GM12878 (cell line): ENCODE results near the gene PSMC6. TPM values are rescaled to one million over a fixed set of nuclear protein-coding genes. Genes with fewer than 3 reads are reported as not detected.
A peak's percentile ranks its signal among the peaks of the same experiment; 100 is the strongest.

ENCODE experiments used
- ATAC-seq: fragments of 200-7000 bp; cut with Tn5 transposase; 3 replicates; pipeline ENCODE4 v1.9.1; 2020; ENCODE audit warnings: mild to moderate bottlenecking, moderate library complexity
- BruUV-seq: library from RNA; stranded (reverse); fragments of 400-500 nt; replicated peaks from 2 replicates; lab custom pipeline; 2021; lab: Mats Ljungman, UMichigan
- CTCF ChIA-PET: fragments of 300-600 bp; sonication (Branson Sonifier 250); formaldehyde crosslinking; extraction: SDS; loops from one replicate; lab custom pipeline; 2021; ENCODE audit warnings: inconsistent platforms; lab: Yijun Ruan, JAX
- POLR2A ChIA-PET: fragments of 350-600 bp; formaldehyde crosslinking; extraction: SDS; loops from one replicate; lab custom pipeline; 2021; ENCODE audit warnings: inconsistent platforms; lab: Charles Lee
- RAD21 ChIA-PET: fragments of 300-600 bp; sonication (Branson Sonifier 250); formaldehyde crosslinking; loops from one replicate; lab custom pipeline; 2023; ENCODE audit warnings: antibody characterized with exemption; ENCODE audit not compliant: unreplicated experiment; lab: Charles Lee
- SMC1A ChIA-PET: fragments of 300-600 bp; sonication (Branson Sonifier 250); formaldehyde crosslinking; loops from one replicate; lab custom pipeline; 2023; ENCODE audit not compliant: unreplicated experiment, uncharacterized antibody; lab: Charles Lee
- DNase-seq: peaks from one replicate; pipeline ENCODE4 v3.0.0-alpha.2; 2011; ENCODE audit warnings: low read depth, low spot score
- FAIRE-seq: peaks from 3 replicates; lab custom pipeline; 2011; peaks lifted over from hg19 to GRCh38; lab: Jason Lieb, UNC
- H2AFZ ChIP-seq: 2 replicates; pipeline ENCODE4 v1.6.0; 2011; ENCODE audit warnings: low read depth, low read length, control low read depth; ENCODE audit not compliant: control insufficient read depth
- H3K27ac ChIP-seq: 2 replicates; pipeline ENCODE4 v1.5.1; 2011; ENCODE audit warnings: control low read depth; ENCODE audit not compliant: control insufficient read depth, insufficient read depth
- H3K27me3 ChIP-seq, 2 experiments: replicated peaks in 1 of 2; 2 replicates each; pipeline versions ENCODE4 v1.6.0 to v1.6.1; 2011; ENCODE audit warnings: low read length in 1 of 2; ENCODE audit not compliant: control insufficient read depth in 2 of 2, insufficient read depth in 2 of 2
- H3K36me3 ChIP-seq, 2 experiments: 2 replicates each; pipeline ENCODE4 v1.5.1; 2011; ENCODE audit warnings: low read length in 1 of 2; ENCODE audit not compliant: control insufficient read depth in 2 of 2, insufficient read depth in 2 of 2
- H3K4me1 ChIP-seq: 2 replicates; pipeline ENCODE4 v1.6.1; 2011; ENCODE audit warnings: mild to moderate bottlenecking, low read length, moderate library complexity, mixed read lengths; ENCODE audit not compliant: control insufficient read depth, insufficient read depth
- H3K4me2 ChIP-seq: 2 replicates; pipeline ENCODE4 v1.6.0; 2011; ENCODE audit warnings: control low read depth; ENCODE audit not compliant: control insufficient read depth, insufficient read depth
- H3K4me3 ChIP-seq: fragments of 200-600 bp; sonication (generic); 2 replicates; pipeline ENCODE4 v1.5.1; 2016
- H3K79me2 ChIP-seq: 2 replicates; pipeline ENCODE4 v1.6.0; 2011; ENCODE audit warnings: low read length; ENCODE audit not compliant: control insufficient read depth, insufficient read depth
- H3K9ac ChIP-seq: 2 replicates; pipeline ENCODE4 v1.8.0; 2011; ENCODE audit warnings: low read length, control low read depth, mixed read lengths; ENCODE audit not compliant: control insufficient read depth, insufficient read depth
- H3K9me3 ChIP-seq: replicated peaks from 3 replicates; pipeline ENCODE4 v1.5.1; 2011; ENCODE audit warnings: mild to moderate bottlenecking, low read length; ENCODE audit not compliant: control insufficient read depth, insufficient read depth
- H4K20me1 ChIP-seq: 2 replicates; pipeline ENCODE4 v1.6.0; 2011; ENCODE audit not compliant: control insufficient read depth, insufficient read depth
- BCL3 ChIP-seq: IDR thresholded peaks from 2 replicates; pipeline ENCODE4 v1.6.1; 2011; ENCODE audit warnings: borderline replicate concordance, low read depth, mild to moderate bottlenecking, moderate library complexity, low read length; ENCODE audit not compliant: insufficient read depth, poor library complexity, severe bottlenecking
- CHD2 ChIP-seq: IDR thresholded peaks from 2 replicates; pipeline ENCODE4 v1.6.1; 2011; ENCODE audit warnings: low read depth, low read length, improper control_type of control experiment, borderline replicate concordance
- CREB1 ChIP-seq: IDR thresholded peaks from 2 replicates; pipeline ENCODE4 v1.6.1; 2012; ENCODE audit warnings: low read depth, mild to moderate bottlenecking, inconsistent platforms
- EGR1 ChIP-seq, 2 experiments: IDR thresholded peaks; 1 replicate in 1 of 2; 2 replicates in 1 of 2; pipeline ENCODE4 v1.6.1; 2011 to 2012; ENCODE audit warnings: low read depth in 2 of 2, low read length in 2 of 2, borderline replicate concordance in 1 of 2, mild to moderate bottlenecking in 1 of 2, moderate library complexity in 1 of 2
- HDGF ChIP-seq: fragments of 450-650 bp; IDR thresholded peaks from 2 replicates; pipeline ENCODE4 v1.6.1; 2016; ENCODE audit warnings: antibody characterized with exemption
- IKZF1 ChIP-seq: fragments of 450-650 bp; conservative IDR thresholded peaks from 2 replicates; pipeline ENCODE4 v1.6.1; 2017; ENCODE audit warnings: antibody characterized with exemption, mild to moderate bottlenecking
- MXI1 ChIP-seq: fragments of 150-350 bp; IDR thresholded peaks from 2 replicates; pipeline ENCODE4 v1.6.1; 2011; ENCODE audit warnings: low read depth, mild to moderate bottlenecking, inconsistent platforms, low read length, improper control_type of control experiment
- NBN ChIP-seq: fragments of 450-650 bp; IDR thresholded peaks from 2 replicates; pipeline ENCODE4 v1.6.1; 2016
- NFYB ChIP-seq: IDR thresholded peaks from 2 replicates; pipeline ENCODE4 v1.6.1; 2011; ENCODE audit warnings: low read depth, mild to moderate bottlenecking, low read length, improper control_type of control experiment, moderate library complexity; ENCODE audit not compliant: insufficient read depth
- NKRF ChIP-seq: fragments of 450-650 bp; conservative IDR thresholded peaks from 2 replicates; pipeline ENCODE4 v1.6.1; 2017; ENCODE audit warnings: mild to moderate bottlenecking, moderate library complexity
- PKNOX1 ChIP-seq: fragments of 450-650 bp; IDR thresholded peaks from 2 replicates; pipeline ENCODE4 v1.6.1; 2016; ENCODE audit warnings: mild to moderate bottlenecking
- POU2F2 ChIP-seq: IDR thresholded peaks from 3 replicates; pipeline ENCODE4 v1.6.1; 2011; ENCODE audit warnings: low read depth, mild to moderate bottlenecking, low read length, borderline replicate concordance
- RUNX3 ChIP-seq: IDR thresholded peaks from 2 replicates; pipeline ENCODE4 v1.6.1; 2012; ENCODE audit warnings: low read length, inconsistent platforms
- SRF ChIP-seq, 2 experiments: IDR thresholded peaks; 2 replicates each; pipeline ENCODE4 v1.6.1; 2011; ENCODE audit warnings: low read depth in 2 of 2, low read length in 2 of 2, mild to moderate bottlenecking in 1 of 2, moderate library complexity in 1 of 2
- TAF1 ChIP-seq: IDR thresholded peaks from 2 replicates; pipeline ENCODE4 v1.6.1; 2011; ENCODE audit warnings: mild to moderate bottlenecking, low read depth, low read length, borderline replicate concordance
- TCF3 ChIP-seq: IDR thresholded peaks from 2 replicates; pipeline ENCODE4 v1.6.1; 2012; ENCODE audit warnings: low read depth, mild to moderate bottlenecking, low read length, borderline replicate concordance; ENCODE audit not compliant: insufficient read depth
- ZNF622 ChIP-seq: fragments of 450-650 bp; IDR thresholded peaks from 2 replicates; pipeline ENCODE4 v1.6.1; 2017; ENCODE audit warnings: mild to moderate bottlenecking, inconsistent platforms
- WGBS: methylation state at CpG from one replicate; pipeline ENCODE4 v1.1.6; 2016; ENCODE audit warnings: low lambda C conversion rate; ENCODE audit not compliant: insufficient replicate concordance, insufficient coverage; ENCODE audit errors: missing lambda C conversion rate; 5-methylcytosine and 5-hydroxymethylcytosine counted together
- in situ Hi-C: fragments of 300-500 bp; cut with MboI; formaldehyde crosslinking; loops from 9 replicates; pipeline ENCODE4 v1.14.3; 2018; ENCODE audit warnings: mixed read lengths
- intact Hi-C: fragments of 100-400 bp; cut with micrococcal nuclease; formaldehyde crosslinking; loops from one replicate; pipeline ENCODE4 v1.14.2; 2022; ENCODE audit not compliant: unreplicated experiment
- polyA plus RNA-seq, 11 experiments: library from polyadenylated mRNA; depleted of rRNA in 4 of 11; unstranded in 6 of 11; stranded (reverse) in 5 of 11; fragments of >200 nt; fragmentation: Nextera tagmentation in 4 of 11; fragmentation: Illumina TruSeq in 1 of 11; extraction: Ambion mirVana in 4 of 11; extraction: Trizol in 1 of 11; gene quantifications; 1 replicate in 1 of 11; 2 replicates in 10 of 11; pipeline versions ENCODE4 v1.2.1 to v1.2.3, GENCODE V29; 2011 to 2016; ENCODE audit warnings: inconsistent platforms in 2 of 11, missing spikeins in 2 of 11, low read depth in 1 of 11
- total RNA-seq, 4 experiments: library from RNA; depleted of rRNA in 3 of 4; stranded (reverse); fragments of >200 nt in 3 of 4; fragmentation: Illumina TruSeq in 1 of 4; extraction: Trizol in 1 of 4; gene quantifications; 2 replicates each; pipeline versions ENCODE4 v1.2.1 to v1.2.3, GENCODE V29; 2013 to 2021

Gene PSMC6
- total and polyA plus RNA-seq, 10 of the 15 experiments (the other 5 are each of a cell fraction or from before 2014, with no cell fraction given): 71.4 to 192 (median 153) TPM

- TF ChIP-seq BCL3: no peak
Measured at GRCh38 chr14:52729585-52729924, 22.6 kb downstream of the PSMC6 start (continued).

- ChIA-PET RAD21 (interaction anchor here (1.3 to 1.8 kb wide), 4 partner anchors 12 to 22 kb away, joined by 3 to 11 read pairs (median 8); no protein-coding TSS in a partner anchor), CTCF (interaction anchor here (0.8 to 1.4 kb wide), 6 partner anchors 10 to 60 kb away, joined by 3 to 6 read pairs (median 4); no protein-coding TSS in a partner anchor), POLR2A (interaction anchor here (0.5 to 3.3 kb wide), 7 partner anchors 10 to 55 kb away, joined by 3 to 30 read pairs (median 3); partner anchors contain the start of gene PSMC6), SMC1A (interaction anchor here (0.6 to 2.5 kb wide), 9 partner anchors 9 to 51 kb away, joined by 3 to 11 read pairs (median 7); partner anchors contain the start of gene PSMC6)
- FAIRE-seq (no peak), ATAC-seq (peak; percentile 98), DNase-seq (peak; percentile 93)
- Histone ChIP-seq H3K4me2 (peak within 1 kb of the TSS; percentile 82), H3K4me3 (peak within 1 kb of the TSS; percentile 75), H4K20me1 (no peaks in the 10 kb centered on the region), H3K27ac (peak within 1 kb of the TSS; percentile 71), H3K36me3 (no peaks in the 10 kb centered on the region; a peak in 2 of 4 replicates), H3K9ac (peak within 1 kb of the TSS; percentile 94), H3K4me1 (no peaks in the 10 kb centered on the region), H3K79me2 (peaks cover 19% of the 10 kb centered on the region), H3K9me3 (no peaks in the 10 kb centered on the region; the same call in 2 of the 3 replicates), H3K27me3 (no peaks in the 10 kb centered on the region), H2AFZ (peak within 1 kb of the TSS; percentile 90)
- BruUV-seq: TSS peak; percentile 65
- WGBS: under 1% methylated on average over 66 of the region's 72 CpGs
- in situ Hi-C loops: no loop called here
- intact Hi-C loops: no loop called here
- TF ChIP-seq ZNF622: no peak
- TF ChIP-seq NKRF: peak; percentile 66
- TF ChIP-seq EGR1 (IDR thresholded peaks at IDR 0.05; ENCODE audit: borderline replicate concordance in 1 of 2, low read depth in 2 of 2, low read length in 2 of 2): peak; percentile 28 to 79
- 0 out of 2 replicates have a peak, but pooled peaks have one; percentile 55 for TF ChIP-seq NBN
- TF ChIP-seq PKNOX1: peak; percentile 63; the same call in 1 of the 2 replicates
- TF ChIP-seq IKZF1: peak; percentile 45
- 0 out of 4 replicates have a peak, but pooled peaks of 1 of the 2 experiments have one; percentile 16 for TF ChIP-seq SRF (IDR thresholded peaks at IDR 0.05; ENCODE audit: low read depth in 2 of 2, low read length in 2 of 2)
- TF ChIP-seq TCF3: 0 out of 2 replicates have a peak, but pooled peaks have one; percentile 68
- peak; percentile 42 for TF ChIP-seq RUNX3
- TF ChIP-seq CHD2: peak; percentile 77
- peak; percentile 74; the same call in 2 of the 3 replicates for TF ChIP-seq POU2F2
- TF ChIP-seq HDGF: peak; percentile 98
- peak; percentile 71; the same call in 1 of the 2 replicates for TF ChIP-seq TAF1
- TF ChIP-seq NFYB: peak; percentile 64; the same call in 1 of the 2 replicates
- TF ChIP-seq CREB1: peak; percentile 74
- TF ChIP-seq MXI1: peak; percentile 75
Measured at GRCh38 chr14:52729925-52730708, 23.1 kb downstream of the PSMC6 start, which contains the start of gene STYX. Gene STYX, plus strand, starts transcription at chr14:52730166. Its CDS starts 309 bp downstream, at chr14:52730475.
